HepG2 (cell line): Measurements from ENCODE around the gene PSMD1. TPM values are rescaled to one million over a fixed set of nuclear protein-coding genes. Genes with fewer than 3 reads are reported as not detected.

ENCODE experiments used
- BRD4 ChIP-seq: sonication (generic); formaldehyde crosslinking; IDR thresholded peaks from 2 replicates; pipeline ENCODE4 v1.4.0; 2020; ENCODE audit warnings: missing genetic modification reagents
- HNRNPH1 ChIP-seq: fragments of 200-400 bp; formaldehyde crosslinking; optimal IDR thresholded peaks from 2 replicates; pipeline ENCODE3; 2017; ENCODE audit warnings: mild to moderate bottlenecking, low read depth, low read length
- KDM5B ChIP-seq: sonication (generic); formaldehyde crosslinking; IDR thresholded peaks from 2 replicates; pipeline ENCODE4 v1.4.0; 2020; ENCODE audit warnings: missing genetic modification reagents, mild to moderate bottlenecking, borderline replicate concordance
- KLF15 ChIP-seq: sonication (generic); formaldehyde crosslinking; IDR thresholded peaks from 2 replicates; pipeline ENCODE4 v1.8.1; 2023; ENCODE audit warnings: borderline replicate concordance, mild to moderate bottlenecking, inconsistent platforms, missing genetic modification reagents, mixed read lengths
- MATR3 ChIP-seq: sonication (generic); formaldehyde crosslinking; IDR thresholded peaks from 2 replicates; pipeline ENCODE4 v1.4.0; 2020; ENCODE audit warnings: missing genetic modification reagents
- NR3C1 ChIP-seq: sonication (generic); formaldehyde crosslinking; IDR thresholded peaks from 2 replicates; pipeline ENCODE4 v1.4.0; 2020; ENCODE audit warnings: missing genetic modification reagents
- POLR2AphosphoS5 ChIP-seq: IDR thresholded peaks from 2 replicates; pipeline ENCODE4 v1.6.1; 2012; ENCODE audit warnings: low read depth, low read length
- SNAI1 ChIP-seq: sonication (generic); formaldehyde crosslinking; IDR thresholded peaks from 2 replicates; pipeline ENCODE4 v1.5.0; 2020; ENCODE audit warnings: mild to moderate bottlenecking, missing genetic modification reagents, borderline replicate concordance
- TOE1 ChIP-seq: sonication (generic); formaldehyde crosslinking; IDR thresholded peaks from 2 replicates; pipeline ENCODE4 v1.4.0; 2020; ENCODE audit warnings: mild to moderate bottlenecking, missing genetic modification reagents
- TP53 ChIP-seq: sonication (generic); formaldehyde crosslinking; conservative IDR thresholded peaks from 2 replicates; pipeline ENCODE4 v1.4.0; 2020; ENCODE audit warnings: missing genetic modification reagents
- TRIM24 ChIP-seq: sonication (generic); formaldehyde crosslinking; IDR thresholded peaks from 2 replicates; pipeline ENCODE4 v1.8.0; 2022; ENCODE audit warnings: mild to moderate bottlenecking, missing genetic modification reagents
- ZMYM3 ChIP-seq: sonication (generic); formaldehyde crosslinking; IDR thresholded peaks from 2 replicates; pipeline ENCODE4 v1.5.1; 2020; ENCODE audit warnings: mild to moderate bottlenecking, missing genetic modification reagents
- ZNF17 ChIP-seq: sonication (generic); formaldehyde crosslinking; IDR thresholded peaks from 2 replicates; pipeline ENCODE4 v1.5.0; 2020; ENCODE audit warnings: mild to moderate bottlenecking, missing genetic modification reagents
- ZNF558 ChIP-seq: sonication (generic); formaldehyde crosslinking; IDR thresholded peaks from 2 replicates; pipeline ENCODE4 v1.9.0; 2022; ENCODE audit warnings: mild to moderate bottlenecking, missing genetic modification reagents, borderline replicate concordance
- polyA plus RNA-seq, 8 experiments: library from polyadenylated mRNA; depleted of rRNA in 3 of 8; stranded (reverse) in 7 of 8; unstranded in 1 of 8; fragments of >200 nt; fragmentation: Illumina TruSeq in 4 of 8; extraction: Trizol in 4 of 8; gene quantifications; 2 replicates each; pipeline versions ENCODE4 v1.2.1 to v1.2.3, GENCODE V29; 2011 to 2016; ENCODE audit warnings: low read depth in 4 of 8, missing spikeins in 1 of 8, mixed read lengths in 1 of 8; ENCODE audit not compliant: insufficient read depth in 1 of 8
- total RNA-seq, 5 experiments: library from RNA; depleted of rRNA; stranded (reverse); fragments of >200 nt; fragmentation: Illumina TruSeq; extraction: Trizol; gene quantifications; 2 replicates each; pipeline ENCODE4 v1.2.3, GENCODE V29; 2016; ENCODE audit warnings: low read depth in 1 of 5
- TF ChIP-seq, protein P1 (sequence below): sonication (generic); formaldehyde crosslinking; IDR thresholded peaks from 2 replicates; pipeline ENCODE4 v1.5.1; 2020; ENCODE audit warnings: mild to moderate bottlenecking, missing genetic modification reagents, borderline replicate concordance
- TF ChIP-seq, protein P2 (sequence below): conservative IDR thresholded peaks from 2 replicates; pipeline ENCODE4 v1.6.1; 2018; ENCODE audit warnings: missing genetic modification reagents
- TF ChIP-seq, protein P3 (sequence below): sonication (generic); formaldehyde crosslinking; IDR thresholded peaks from 2 replicates; pipeline ENCODE4 v1.8.1; 2023; ENCODE audit warnings: mild to moderate bottlenecking, missing genetic modification reagents, borderline replicate concordance
- TF ChIP-seq, protein P4 (sequence below): sonication (generic); formaldehyde crosslinking; IDR thresholded peaks from 2 replicates; pipeline ENCODE4 v1.4.0; 2020; ENCODE audit warnings: missing genetic modification reagents; ENCODE audit errors: not compliant biosample characterization

The PSMD1 gene
- total and polyA plus RNA-seq, 2 of the 13 experiments (the other 11 are each of a cell fraction or from before 2014, with no cell fraction given), result 136 to 191 TPM

DNA sequence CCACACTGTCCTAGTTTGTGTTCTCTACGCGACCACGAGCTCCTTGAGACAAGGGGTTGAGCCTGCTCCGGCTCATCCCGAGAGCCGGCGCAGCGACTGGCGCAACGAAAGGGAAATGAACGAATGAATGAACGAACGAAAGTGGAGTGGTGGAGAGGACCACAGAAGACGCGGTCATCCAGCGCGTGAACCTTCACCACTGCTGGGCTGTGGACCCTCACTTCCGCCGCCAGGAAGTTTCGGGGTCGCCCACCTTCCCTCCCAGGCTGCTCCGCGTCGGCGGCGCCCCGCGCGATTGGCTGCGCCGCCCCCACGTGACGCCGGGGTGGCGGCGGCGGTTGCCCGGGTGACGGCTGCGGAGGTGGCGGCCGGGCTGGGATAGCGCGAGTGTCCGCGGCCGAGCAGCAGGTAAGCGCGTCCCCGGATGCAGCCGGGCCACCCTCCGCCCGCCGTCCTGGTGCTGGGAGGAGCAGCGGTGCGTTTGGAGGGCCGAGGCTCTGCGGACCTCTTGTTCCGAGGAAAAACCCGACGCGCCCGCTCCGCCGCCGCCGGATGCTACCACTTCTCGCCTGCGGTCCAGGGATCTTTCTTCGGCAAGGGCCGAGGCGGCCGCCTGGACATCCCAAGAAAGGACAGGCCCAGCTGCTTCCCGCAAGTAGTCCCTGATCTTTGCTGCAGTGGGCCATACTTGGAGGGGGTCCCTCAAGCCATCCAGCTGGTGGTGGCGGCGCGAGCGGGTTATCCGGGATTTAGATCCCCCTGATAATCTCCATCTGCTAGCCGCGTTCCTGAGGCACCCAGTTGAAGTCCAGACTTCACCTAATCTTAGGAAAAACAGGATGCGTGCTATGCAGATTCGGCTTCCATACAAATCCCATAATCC lies 141.9 kb downstream of the PSMD1 start, which contains the start of gene ARMC9 (continued):
- TF ChIP-seq, protein P1, sequence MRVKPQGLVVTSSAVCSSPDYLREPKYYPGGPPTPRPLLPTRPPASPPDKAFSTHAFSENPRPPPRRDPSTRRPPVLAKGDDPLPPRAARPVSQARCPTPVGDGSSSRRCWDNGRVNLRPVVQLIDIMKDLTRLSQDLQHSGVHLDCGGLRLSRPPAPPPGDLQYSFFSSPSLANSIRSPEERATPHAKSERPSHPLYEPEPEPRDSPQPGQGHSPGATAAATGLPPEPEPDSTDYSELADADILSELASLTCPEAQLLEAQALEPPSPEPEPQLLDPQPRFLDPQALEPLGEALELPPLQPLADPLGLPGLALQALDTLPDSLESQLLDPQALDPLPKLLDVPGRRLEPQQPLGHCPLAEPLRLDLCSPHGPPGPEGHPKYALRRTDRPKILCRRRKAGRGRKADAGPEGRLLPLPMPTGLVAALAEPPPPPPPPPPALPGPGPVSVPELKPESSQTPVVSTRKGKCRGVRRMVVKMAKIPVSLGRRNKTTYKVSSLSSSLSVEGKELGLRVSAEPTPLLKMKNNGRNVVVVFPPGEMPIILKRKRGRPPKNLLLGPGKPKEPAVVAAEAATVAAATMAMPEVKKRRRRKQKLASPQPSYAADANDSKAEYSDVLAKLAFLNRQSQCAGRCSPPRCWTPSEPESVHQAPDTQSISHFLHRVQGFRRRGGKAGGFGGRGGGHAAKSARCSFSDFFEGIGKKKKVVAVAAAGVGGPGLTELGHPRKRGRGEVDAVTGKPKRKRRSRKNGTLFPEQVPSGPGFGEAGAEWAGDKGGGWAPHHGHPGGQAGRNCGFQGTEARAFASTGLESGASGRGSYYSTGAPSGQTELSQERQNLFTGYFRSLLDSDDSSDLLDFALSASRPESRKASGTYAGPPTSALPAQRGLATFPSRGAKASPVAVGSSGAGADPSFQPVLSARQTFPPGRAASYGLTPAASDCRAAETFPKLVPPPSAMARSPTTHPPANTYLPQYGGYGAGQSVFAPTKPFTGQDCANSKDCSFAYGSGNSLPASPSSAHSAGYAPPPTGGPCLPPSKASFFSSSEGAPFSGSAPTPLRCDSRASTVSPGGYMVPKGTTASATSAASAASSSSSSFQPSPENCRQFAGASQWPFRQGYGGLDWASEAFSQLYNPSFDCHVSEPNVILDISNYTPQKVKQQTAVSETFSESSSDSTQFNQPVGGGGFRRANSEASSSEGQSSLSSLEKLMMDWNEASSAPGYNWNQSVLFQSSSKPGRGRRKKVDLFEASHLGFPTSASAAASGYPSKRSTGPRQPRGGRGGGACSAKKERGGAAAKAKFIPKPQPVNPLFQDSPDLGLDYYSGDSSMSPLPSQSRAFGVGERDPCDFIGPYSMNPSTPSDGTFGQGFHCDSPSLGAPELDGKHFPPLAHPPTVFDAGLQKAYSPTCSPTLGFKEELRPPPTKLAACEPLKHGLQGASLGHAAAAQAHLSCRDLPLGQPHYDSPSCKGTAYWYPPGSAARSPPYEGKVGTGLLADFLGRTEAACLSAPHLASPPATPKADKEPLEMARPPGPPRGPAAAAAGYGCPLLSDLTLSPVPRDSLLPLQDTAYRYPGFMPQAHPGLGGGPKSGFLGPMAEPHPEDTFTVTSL (CRISPR knock-in tag), result no peak
- TF ChIP-seq, protein P2, sequence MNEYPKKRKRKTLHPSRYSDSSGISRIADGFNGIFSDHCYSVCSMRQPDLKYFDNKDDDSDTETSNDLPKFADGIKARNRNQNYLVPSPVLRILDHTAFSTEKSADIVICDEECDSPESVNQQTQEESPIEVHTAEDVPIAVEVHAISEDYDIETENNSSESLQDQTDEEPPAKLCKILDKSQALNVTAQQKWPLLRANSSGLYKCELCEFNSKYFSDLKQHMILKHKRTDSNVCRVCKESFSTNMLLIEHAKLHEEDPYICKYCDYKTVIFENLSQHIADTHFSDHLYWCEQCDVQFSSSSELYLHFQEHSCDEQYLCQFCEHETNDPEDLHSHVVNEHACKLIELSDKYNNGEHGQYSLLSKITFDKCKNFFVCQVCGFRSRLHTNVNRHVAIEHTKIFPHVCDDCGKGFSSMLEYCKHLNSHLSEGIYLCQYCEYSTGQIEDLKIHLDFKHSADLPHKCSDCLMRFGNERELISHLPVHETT (CRISPR knock-in tag), result no peak
- 0 out of 2 replicates have a peak, but pooled peaks have one; percentile 18 for TF ChIP-seq TOE1 (CRISPR knock-in tag)
- TF ChIP-seq KLF15 (CRISPR knock-in tag), result no peak
- TF ChIP-seq, protein P3, sequence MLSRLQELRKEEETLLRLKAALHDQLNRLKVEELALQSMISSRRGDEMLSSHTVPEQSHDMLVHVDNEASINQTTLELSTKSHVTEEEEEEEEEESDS, result no peak
- TF ChIP-seq, protein P4, sequence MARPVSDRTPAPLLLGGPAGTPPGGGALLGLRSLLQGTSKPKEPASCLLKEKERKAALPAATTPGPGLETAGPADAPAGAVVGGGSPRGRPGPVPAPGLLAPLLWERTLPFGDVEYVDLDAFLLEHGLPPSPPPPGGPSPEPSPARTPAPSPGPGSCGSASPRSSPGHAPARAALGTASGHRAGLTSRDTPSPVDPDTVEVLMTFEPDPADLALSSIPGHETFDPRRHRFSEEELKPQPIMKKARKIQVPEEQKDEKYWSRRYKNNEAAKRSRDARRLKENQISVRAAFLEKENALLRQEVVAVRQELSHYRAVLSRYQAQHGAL, result peak; percentile 61
- no peak for TF ChIP-seq NR3C1 (CRISPR knock-in tag)
- TF ChIP-seq POLR2AphosphoS5, result peak; percentile 96
- TF ChIP-seq BRD4 (CRISPR knock-in tag), result peak; percentile 80; the same call in 1 of the 2 replicates
- no peak for TF ChIP-seq TRIM24 (CRISPR knock-in tag)
- TF ChIP-seq MATR3, result no peak
- TF ChIP-seq ZNF17 (CRISPR knock-in tag), result no peak
- TF ChIP-seq KDM5B (CRISPR knock-in tag), result peak; percentile 88
- TF ChIP-seq ZNF558 (CRISPR knock-in tag), result no peak; the same call in 1 of the 2 replicates
- TF ChIP-seq HNRNPH1, result no peak
- 0 out of 2 replicates have a peak, but pooled peaks have one; percentile 80 for TF ChIP-seq TP53 (CRISPR knock-in tag)
- TF ChIP-seq ZMYM3 (CRISPR knock-in tag), result 0 out of 2 replicates have a peak, but pooled peaks have one; percentile 7
- no peak; the same call in 1 of the 2 replicates for TF ChIP-seq SNAI1 (CRISPR knock-in tag)
